Spleen (tissue), 11 donors: ENCODE data around the gene MIP. TPM values are rescaled to one million over a fixed set of nuclear protein-coding genes. Genes with fewer than 3 reads are reported as not detected.
"Not testable (repeated sequence)": the region's sequence is repeated elsewhere in the genome, so short reads cannot be mapped to it uniquely, and the experiment has no call there.

Experiments used
- DNase-seq: peaks from one replicate; pipeline ENCODE4 v3.0.0-alpha.2; 2020
- H3K27ac ChIP-seq, 8 donors: fragments of 200-600 bp; sonication (generic) in 7 of 8; 1 replicate in 4 of 8; 2 replicates in 4 of 8; pipeline versions ENCODE4 v1.5.0 to v1.8.0; 2016 to 2021; ENCODE audit warnings: inconsistent platforms in 4 of 8, mild to moderate bottlenecking in 4 of 8, moderate library complexity in 1 of 8
- H3K27me3 ChIP-seq, 7 donors: fragments of 200-600 bp; sonication (generic) in 6 of 7; replicated peaks in 1 of 7; 1 replicate in 4 of 7; 2 replicates in 3 of 7; pipeline versions ENCODE4 v1.5.0 to v1.8.0; 2016 to 2021; ENCODE audit warnings: inconsistent platforms in 3 of 7, mild to moderate bottlenecking in 1 of 7
- H3K36me3 ChIP-seq, 6 donors: fragments of 200-600 bp; sonication (generic) in 5 of 6; 1 replicate in 4 of 6; 2 replicates in 2 of 6; pipeline versions ENCODE4 v1.5.0 to v1.8.0; 2016 to 2021; ENCODE audit warnings: inconsistent platforms in 2 of 6
- H3K4me1 ChIP-seq, 6 donors: fragments of 200-600 bp; sonication (generic) in 5 of 6; 1 replicate in 3 of 6; 2 replicates in 3 of 6; pipeline versions ENCODE4 v1.5.0 to v1.8.0; 2016 to 2021; ENCODE audit warnings: inconsistent platforms in 3 of 6
- H3K4me3 ChIP-seq, 8 donors: fragments of 200-600 bp; sonication (generic) in 7 of 8; 1 replicate in 4 of 8; 2 replicates in 4 of 8; pipeline versions ENCODE4 v1.5.0 to v1.8.0; 2016 to 2021; ENCODE audit warnings: inconsistent platforms in 4 of 8, mild to moderate bottlenecking in 4 of 8, moderate library complexity in 2 of 8
- H3K9me3 ChIP-seq, 8 donors: fragments of 200-600 bp; sonication (generic) in 7 of 8; 1 replicate in 4 of 8; 2 replicates in 4 of 8; pipeline versions ENCODE4 v1.5.0 to v1.8.0; 2016 to 2021; ENCODE audit warnings: inconsistent platforms in 4 of 8
- POLR2A ChIP-seq, 3 donors: fragments of 450-650 bp; IDR thresholded peaks; one replicate each; pipeline ENCODE4 v1.5.1; 2017; ENCODE audit warnings: antibody characterized with exemption in 3 of 3, mild to moderate bottlenecking in 1 of 3
- POLR2AphosphoS5 ChIP-seq, 3 donors: sonication (generic); formaldehyde crosslinking; IDR thresholded peaks; one replicate each; pipeline ENCODE4 v1.5.1; 2017; ENCODE audit warnings: antibody characterized with exemption in 3 of 3
- WGBS, 5 donors: extraction: QIAGEN DNeasy Blood & Tissue Kit in 3 of 5; methylation state at CpG; one replicate each; pipeline versions ENCODE4 v1.1.5 to v1.1.7; 2013 to 2018; 5-methylcytosine and 5-hydroxymethylcytosine counted together
- intact Hi-C: fragments of 100-400 bp; cut with DNase I; formaldehyde crosslinking; loops from one replicate; pipeline ENCODE4 v1.15.0; 2023; ENCODE audit warnings: low total_unique reads
- polyA plus RNA-seq, 3 donors: library from polyadenylated mRNA; stranded (reverse); fragments of 200-250 nt; gene quantifications; one replicate each; pipeline ENCODE4 v1.2.1, GENCODE V29; 2013
- total RNA-seq, 7 donors: library from RNA; depleted of rRNA in 3 of 7; stranded (reverse); fragments of >200 nt in 3 of 7; fragmentation: NEBNext Ultra II Directional in 4 of 7; extraction: Animal tissue kit (Norgen Biotek cat#: 25700) in 4 of 7; gene quantifications; one replicate each; pipeline versions ENCODE4 v1.1.0 to v1.2.1, GENCODE V29; 2016 to 2021
- TF ChIP-seq, protein P1 (sequence below), 11 experiments: fragments of 200-600 bp in 7 of 11; fragments of 450-650 bp in 4 of 11; sonication (generic) in 4 of 11; IDR thresholded peaks in 8 of 11; conservative IDR thresholded peaks in 3 of 11; 1 replicate in 7 of 11; 2 replicates in 4 of 11; pipeline versions ENCODE4 v1.4.0 to v1.8.0; 2016 to 2021; ENCODE audit warnings: antibody characterized with exemption in 11 of 11, inconsistent platforms in 4 of 11, mild to moderate bottlenecking in 1 of 11
- donor health status: healthy with polysubstance abuse.
- donor health status: DM: no; HTN: no; CAD: no; lungs with moderate emphysema.
- donor health status: DM: no; HTN: no; CAD: no.
- donor health status: Bipolar disorder and iron deficiency.
- donor health status: healthy.
- donor health status: DM: no; HTN: no; CAD: no.
- donor health status: DM: yes; HTN: yes; CAD: no.

Gene MIP
- total and polyA plus RNA-seq, 10 donors, result 0.07 to 0.52 (median 0.14) TPM; not detected in 7

DNA sequence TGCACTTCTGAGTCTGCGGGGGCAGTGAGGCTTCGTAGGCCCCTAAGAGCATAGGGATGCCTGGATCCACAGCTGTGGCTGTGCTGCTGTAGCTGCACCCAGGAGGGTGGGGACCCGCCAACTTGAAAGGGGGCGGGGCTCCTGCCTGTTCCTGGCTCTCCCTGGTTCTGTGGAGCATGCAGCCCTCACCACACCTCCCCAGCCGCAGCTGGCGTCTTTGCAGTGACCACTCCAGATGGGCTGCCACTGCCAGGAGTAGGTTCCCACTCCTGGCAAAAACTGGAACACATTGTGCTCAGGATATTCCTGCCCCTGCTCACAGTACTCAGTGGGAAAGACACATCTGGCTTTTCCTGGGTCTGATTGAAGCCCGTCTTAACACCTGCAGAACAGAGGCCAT, 41.1 kb downstream of the MIP start:
- DNase-seq, result no peak
- Histone ChIP-seq H3K27ac (no peak overlapping the region), H3K4me1 (no peaks in the 10 kb centered on the region), H3K27me3 (no peaks in the 10 kb centered on the region), H3K36me3 (peaks cover 0 to 48% (median 12%) of the 10 kb centered on the region in 6 donors), H3K4me3 (no peak overlapping the region), H3K9me3 (no peaks in the 10 kb centered on the region)
- WGBS, 5 donors, result 84 to 98% (median 93%) methylated on average over 3 to 7 of the region's 7 CpGs
- intact Hi-C loops, result no loop called here
- TF ChIP-seq POLR2A (IDR thresholded peaks at IDR 0.05), result no peak
- TF ChIP-seq, protein P1, sequence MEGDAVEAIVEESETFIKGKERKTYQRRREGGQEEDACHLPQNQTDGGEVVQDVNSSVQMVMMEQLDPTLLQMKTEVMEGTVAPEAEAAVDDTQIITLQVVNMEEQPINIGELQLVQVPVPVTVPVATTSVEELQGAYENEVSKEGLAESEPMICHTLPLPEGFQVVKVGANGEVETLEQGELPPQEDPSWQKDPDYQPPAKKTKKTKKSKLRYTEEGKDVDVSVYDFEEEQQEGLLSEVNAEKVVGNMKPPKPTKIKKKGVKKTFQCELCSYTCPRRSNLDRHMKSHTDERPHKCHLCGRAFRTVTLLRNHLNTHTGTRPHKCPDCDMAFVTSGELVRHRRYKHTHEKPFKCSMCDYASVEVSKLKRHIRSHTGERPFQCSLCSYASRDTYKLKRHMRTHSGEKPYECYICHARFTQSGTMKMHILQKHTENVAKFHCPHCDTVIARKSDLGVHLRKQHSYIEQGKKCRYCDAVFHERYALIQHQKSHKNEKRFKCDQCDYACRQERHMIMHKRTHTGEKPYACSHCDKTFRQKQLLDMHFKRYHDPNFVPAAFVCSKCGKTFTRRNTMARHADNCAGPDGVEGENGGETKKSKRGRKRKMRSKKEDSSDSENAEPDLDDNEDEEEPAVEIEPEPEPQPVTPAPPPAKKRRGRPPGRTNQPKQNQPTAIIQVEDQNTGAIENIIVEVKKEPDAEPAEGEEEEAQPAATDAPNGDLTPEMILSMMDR (IDR thresholded peaks at IDR 0.05 in 8 of 11, conservative IDR thresholded peaks at IDR 0.05 in 3 of 11), result no peak

DNA sequence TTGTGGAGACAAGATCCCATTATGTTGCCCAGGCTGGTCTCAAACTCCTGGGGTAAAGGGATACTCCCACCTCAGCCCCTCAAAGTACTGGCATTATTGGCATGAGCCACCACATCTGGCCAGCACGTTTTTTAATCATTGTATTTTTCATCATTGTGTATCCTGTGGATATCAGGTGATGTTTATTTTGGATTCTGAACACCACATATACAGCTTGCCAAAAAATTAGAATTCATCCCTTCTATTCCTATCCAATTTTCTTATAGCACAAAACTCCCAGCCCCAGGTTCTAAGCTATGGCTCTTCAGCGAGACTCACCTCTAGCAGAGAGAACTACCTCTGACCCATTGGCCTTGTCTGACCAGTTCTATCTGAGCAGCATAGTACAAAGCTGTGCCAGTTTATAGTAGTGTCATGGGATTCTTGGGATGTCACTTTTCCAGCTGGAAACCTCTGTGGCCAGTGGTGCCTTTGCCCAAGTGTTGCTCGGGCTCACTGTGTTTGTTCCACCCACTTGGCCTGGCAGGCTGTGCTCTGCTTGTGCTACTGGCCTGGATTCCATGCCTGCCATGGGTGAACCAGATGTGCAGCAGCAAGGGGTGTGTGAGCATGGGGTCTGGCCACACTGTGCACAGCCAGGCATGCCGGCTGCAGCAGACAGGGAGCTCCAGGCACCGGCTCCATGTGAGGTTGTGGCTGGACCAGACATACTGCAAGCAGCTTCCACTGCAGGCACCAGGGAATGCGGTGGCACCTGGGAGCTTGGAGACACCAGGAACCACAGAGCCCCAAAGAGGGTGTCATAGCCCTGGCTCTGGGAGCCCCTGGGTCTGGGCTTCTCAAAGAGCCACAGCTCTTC, 42.4 kb downstream of the MIP start:
- Histone ChIP-seq H3K36me3 (peaks cover 0 to 35% (median 3%) of the 10 kb centered on the region in 6 donors), H3K27ac (no peak overlapping the region), H3K9me3 (no peaks in the 10 kb centered on the region), H3K27me3 (no peaks in the 10 kb centered on the region), H3K4me1 (no peaks in the 10 kb centered on the region), H3K4me3 (no peak overlapping the region)
- no peak for DNase-seq
- 82 to 91% (median 89%) methylated on average over 3 to 6 of the region's 6 CpGs for WGBS, 5 donors
- no peak for TF ChIP-seq POLR2AphosphoS5 (IDR thresholded peaks at IDR 0.05)
- TF ChIP-seq, protein P1 (IDR thresholded peaks at IDR 0.05 in 8 of 11, conservative IDR thresholded peaks at IDR 0.05 in 3 of 11), result no peak
- no peak for TF ChIP-seq POLR2A (IDR thresholded peaks at IDR 0.05)
- intact Hi-C loops, result no loop called here

DNA sequence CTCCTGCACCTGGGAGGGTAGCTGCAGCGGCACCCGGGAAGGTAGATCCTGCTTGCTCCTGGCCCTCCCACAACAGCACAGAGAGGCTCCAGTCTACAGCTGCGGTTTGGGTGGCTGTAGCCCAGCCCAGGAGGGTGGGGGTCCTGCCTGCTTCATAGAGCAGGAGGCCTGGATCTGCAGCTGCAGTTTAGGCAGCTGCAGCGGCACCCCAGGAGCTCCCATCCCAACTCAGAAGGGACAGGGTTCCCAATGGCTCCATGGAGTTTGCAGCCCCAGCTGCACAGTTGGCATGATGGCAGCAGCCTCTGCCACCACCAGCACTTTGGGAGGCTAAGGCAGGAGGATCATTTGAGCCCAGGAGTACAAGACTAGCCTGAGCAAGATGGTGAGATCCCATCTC, 43.7 kb downstream of the MIP start:
- no peak for DNase-seq
- H3K9me3 ChIP-seq, result no peaks in the 10 kb centered on the region
- H3K27ac ChIP-seq, result no peak overlapping the region
- whole genome bisulfite sequencing, 5 donors, result 91 to 100% (median 91%) methylated on average over 1 to 4 of the region's 4 CpGs
- intact Hi-C loops, result no loop called here
- TF ChIP-seq POLR2A (IDR thresholded peaks at IDR 0.05) (no peak), POLR2AphosphoS5 (IDR thresholded peaks at IDR 0.05) (no peak)
- H3K4me3 ChIP-seq, result no peak overlapping the region
- H3K36me3 ChIP-seq, result peaks cover 0 to 22% (median 0%) of the 10 kb centered on the region in 6 donors
- no peaks in the 10 kb centered on the region for H3K27me3 ChIP-seq
- no peaks in the 10 kb centered on the region for H3K4me1 ChIP-seq

DNA sequence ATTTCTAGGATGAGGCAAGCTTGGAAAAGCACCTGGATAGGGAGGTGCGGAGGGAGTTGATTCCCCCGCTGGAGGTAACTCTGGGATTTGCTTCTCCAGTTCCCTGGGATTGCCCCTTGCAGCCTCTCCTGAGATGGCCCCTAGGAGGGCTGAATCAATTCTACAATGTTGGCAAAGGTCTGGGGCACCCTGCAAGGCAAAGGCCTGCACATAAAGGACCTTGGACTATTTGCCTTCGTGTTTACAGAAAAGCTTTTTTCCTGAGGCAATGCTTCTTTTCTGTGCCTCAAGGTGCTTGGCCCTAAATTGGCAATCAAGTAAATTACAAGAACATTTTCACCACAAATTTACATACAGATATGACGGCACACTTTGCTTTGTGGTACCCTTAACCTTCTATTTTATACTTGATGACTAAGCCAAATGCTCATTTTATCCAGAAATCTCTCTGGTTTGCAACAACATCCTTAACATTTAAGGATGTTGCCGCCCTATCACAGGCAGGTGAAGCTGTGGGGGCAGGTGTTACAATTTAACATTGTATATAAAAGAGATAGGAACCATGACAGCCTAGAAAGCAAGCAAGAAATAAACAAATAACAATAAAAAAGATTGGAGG, 45.5 kb downstream of the MIP start:
- H3K4me1 ChIP-seq, result no peaks in the 10 kb centered on the region
- 86 to 92% (median 88%) methylated on average over 5 of the region's 5 CpGs for WGBS, 5 donors
- intact Hi-C loops, result no loop called here
- DNase-seq, result no peak
- H3K27ac ChIP-seq, result no peak overlapping the region
- H3K4me3 ChIP-seq, result no peak overlapping the region
- no peaks in the 10 kb centered on the region for H3K27me3 ChIP-seq
- TF ChIP-seq POLR2A (IDR thresholded peaks at IDR 0.05) (no peak), POLR2AphosphoS5 (IDR thresholded peaks at IDR 0.05) (no peak)
- TF ChIP-seq, protein P1 (IDR thresholded peaks at IDR 0.05 in 8 of 11, conservative IDR thresholded peaks at IDR 0.05 in 3 of 11), result no peak
- H3K9me3 ChIP-seq, result no peaks in the 10 kb centered on the region
- peaks cover 0 to 4% (median 0%) of the 10 kb centered on the region in 6 donors for H3K36me3 ChIP-seq

DNA sequence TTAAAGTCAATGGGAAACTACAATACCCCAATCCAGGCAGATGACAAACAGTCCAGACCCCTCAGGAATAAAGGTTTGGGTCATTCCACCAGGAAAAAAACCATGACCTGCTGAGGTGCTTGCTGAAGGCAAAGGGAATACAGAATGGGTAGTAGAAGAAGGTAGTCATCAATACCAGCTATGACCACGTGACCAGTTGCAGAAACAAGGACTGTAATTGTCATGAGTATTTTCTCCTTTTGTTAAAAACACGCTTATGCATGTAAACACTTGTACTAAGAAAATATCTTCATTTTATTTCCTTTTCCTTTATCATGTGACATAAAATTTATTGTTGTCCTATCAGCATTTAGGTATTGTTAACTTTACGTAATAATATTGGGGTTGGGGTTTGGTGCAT, 50.2 kb downstream of the MIP start:
- H3K4me1 ChIP-seq, H3K27ac ChIP-seq, H3K27me3 ChIP-seq, H3K36me3 ChIP-seq, H3K9me3 ChIP-seq, intact Hi-C loops, H3K4me3 ChIP-seq, DNase-seq: not testable (repeated sequence)
- 65 to 94% (median 92%) methylated on average over 3 of the region's 3 CpGs for WGBS, 5 donors

DNA sequence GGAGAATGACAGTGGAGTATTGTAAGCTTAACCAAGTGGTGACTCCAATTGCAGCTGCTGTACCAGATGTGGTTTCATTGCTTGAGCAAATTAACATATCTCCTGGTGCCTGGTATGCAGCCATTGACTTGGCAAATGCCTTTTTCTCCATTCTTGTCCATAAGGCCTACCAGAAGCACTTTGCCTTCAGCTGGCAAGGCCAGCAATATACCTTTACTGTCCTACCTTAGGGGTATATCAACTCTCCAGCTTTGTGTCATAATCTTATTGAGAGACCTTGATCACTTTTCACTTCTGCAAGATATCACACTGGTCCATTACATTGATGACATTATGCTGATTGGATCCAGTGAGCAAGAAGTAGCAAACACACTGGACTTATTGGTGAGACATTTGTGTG, 52.8 kb downstream of the MIP start:
- DNase-seq, H3K36me3 ChIP-seq, H3K4me1 ChIP-seq, H3K27ac ChIP-seq, H3K27me3 ChIP-seq, intact Hi-C loops, H3K4me3 ChIP-seq: not testable (repeated sequence)
- H3K9me3 ChIP-seq, result peaks cover 0 to 19% (median 16%) of the 10 kb centered on the region in 8 donors

DNA sequence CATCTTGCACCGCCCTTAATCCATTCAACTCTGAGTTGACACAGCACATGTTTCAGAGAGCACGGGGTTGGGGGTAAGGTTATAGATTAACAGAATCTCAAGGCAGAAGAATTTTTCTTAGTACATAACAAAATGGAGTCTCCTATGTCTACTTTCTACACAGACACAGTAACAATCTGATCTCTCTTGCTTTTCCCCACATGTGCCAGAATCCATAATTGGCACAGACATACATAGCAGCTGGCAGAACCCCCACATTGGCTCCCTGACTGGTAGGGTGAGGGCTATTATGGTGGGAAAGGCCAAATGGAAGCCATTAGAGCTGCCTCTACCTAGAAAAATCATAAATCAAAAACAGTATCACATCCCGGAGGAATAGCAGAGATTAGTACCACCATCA, 53.3 kb downstream of the MIP start:
- H3K27me3 ChIP-seq, DNase-seq, H3K27ac ChIP-seq, H3K4me1 ChIP-seq, H3K36me3 ChIP-seq, intact Hi-C loops, H3K4me3 ChIP-seq: not testable (repeated sequence)
- H3K9me3 ChIP-seq, result peaks cover 0 to 19% (median 16%) of the 10 kb centered on the region in 8 donors
- 85 to 100% (median 91%) methylated on average over 1 to 2 of the region's 3 CpGs for WGBS, 5 donors
